GM21447 (cell line): Measurements from ENCODE around the gene ANKRD50.

Experiments used
- ATAC-seq: cut with Tn5 transposase; IDR thresholded peaks from one replicate; pipeline ENCODE4 v1.9.1; 2021; ENCODE audit not compliant: unreplicated experiment

The ANKRD50 gene

GRCh38 chr4:124712372-124713184, at the start of gene ANKRD50:
ANKRD50 (minus strand) TSS chr4:124712732; CDS start chr4:124710511, 2,221 bp downstream.
- peak; percentile 63 for ATAC-seq

- ATAC-seq: no peak
These were observed 44.6 kb upstream of the ANKRD50 start for GRCh38 chr4:124757126-124757525.

- no peak for ATAC-seq
These were observed 42.1 kb upstream of the ANKRD50 start for GRCh38 chr4:124754681-124755080.

- no peak for ATAC-seq
These were observed 41.5 kb upstream of the ANKRD50 start for GRCh38 chr4:124753941-124754581.

GRCh38 chr4:124749421-124749820, 36.9 kb upstream of the ANKRD50 start:
- ATAC-seq: no peak

GRCh38 chr4:124748965-124749364, 36.4 kb upstream of the ANKRD50 start:
- ATAC-seq: no peak

GRCh38 chr4:124745985-124746801, 33.7 kb upstream of the ANKRD50 start:
- no peak for ATAC-seq

- ATAC-seq: no peak
These were observed 31.2 kb upstream of the ANKRD50 start for GRCh38 chr4:124743711-124744110.

GRCh38 chr4:124740501-124740900, 28.0 kb upstream of the ANKRD50 start:
- ATAC-seq: no peak

GRCh38 chr4:124738994-124739393, 26.5 kb upstream of the ANKRD50 start:
- no peak for ATAC-seq

GRCh38 chr4:124737619-124738018, 25.1 kb upstream of the ANKRD50 start:
- ATAC-seq: no peak

- no peak for ATAC-seq
These were observed 24.0 kb upstream of the ANKRD50 start for GRCh38 chr4:124736526-124736925.

GRCh38 chr4:124727331-124727890, 14.9 kb upstream of the ANKRD50 start:
- ATAC-seq: no peak

GRCh38 chr4:124726269-124726668, 13.7 kb upstream of the ANKRD50 start:
- ATAC-seq: no peak

- ATAC-seq: no peak
These were observed 9.5 kb upstream of the ANKRD50 start for GRCh38 chr4:124722071-124722470.

- no peak for ATAC-seq
These were observed 4.6 kb upstream of the ANKRD50 start for GRCh38 chr4:124717101-124717500.

GRCh38 chr4:124713185-124713592, 657 bp upstream of the ANKRD50 start:
- peak; percentile 39 for ATAC-seq

GRCh38 chr4:124711471-124712371, 811 bp downstream of the ANKRD50 start:
- ATAC-seq: peak; percentile 35

- ATAC-seq: no peak
These were observed 1.6 kb downstream of the ANKRD50 start for GRCh38 chr4:124710911-124711310.
